Thyroid gland (tissue), 4 donors: ENCODE data around the gene UBE2D2. TPM values are rescaled to one million over a fixed set of nuclear protein-coding genes. Genes with fewer than 3 reads are reported as not detected.
"Not testable (repeated sequence)": the region's sequence is repeated elsewhere in the genome, so short reads cannot be mapped to it uniquely, and the experiment has no call there.

ENCODE experiments used
- DNase-seq, 2 donors: peaks; one replicate each; pipeline ENCODE4 v3.0.0-alpha.2; 2019
- H3K27ac ChIP-seq, 3 donors: fragments of 200-600 bp; sonication (generic); 1 replicate in 2 of 3; 2 replicates in 1 of 3; pipeline ENCODE4 v1.5.1; 2016 to 2019; ENCODE audit warnings: mild to moderate bottlenecking in 1 of 3, moderate library complexity in 1 of 3
- H3K27me3 ChIP-seq: fragments of 200-600 bp; sonication (generic); one replicate; pipeline ENCODE4 v1.5.1; 2019
- H3K36me3 ChIP-seq, 2 donors: fragments of 200-600 bp; sonication (generic); one replicate each; pipeline ENCODE4 v1.5.1; 2016 to 2019
- H3K4me1 ChIP-seq, 2 donors: fragments of 200-600 bp; sonication (generic); one replicate each; pipeline ENCODE4 v1.5.1; 2017 to 2019
- H3K4me3 ChIP-seq, 3 donors: fragments of 200-600 bp; sonication (generic); replicated peaks in 1 of 3; 1 replicate in 2 of 3; 2 replicates in 1 of 3; pipeline ENCODE4 v1.5.1; 2016; ENCODE audit warnings: mild to moderate bottlenecking in 1 of 3
- H3K9me3 ChIP-seq: fragments of 200-600 bp; sonication (generic); one replicate; pipeline ENCODE4 v1.5.1; 2017
- POLR2A ChIP-seq, 2 donors: fragments of 450-650 bp; IDR thresholded peaks; one replicate each; pipeline ENCODE4 v1.6.1; 2017; ENCODE audit warnings: antibody characterized with exemption in 2 of 2, mild to moderate bottlenecking in 2 of 2, moderate library complexity in 1 of 2
- WGBS, 2 donors: methylation state at CpG; one replicate each; pipeline ENCODE4 v1.1.5; 2017; 5-methylcytosine and 5-hydroxymethylcytosine counted together
- intact Hi-C: fragments of 100-400 bp; cut with DNase I; formaldehyde crosslinking; loops from one replicate; pipeline ENCODE4 v1.15.1; 2023
- total RNA-seq, 4 donors: library from RNA; depleted of rRNA; stranded (reverse); fragments of >200 nt; gene quantifications; one replicate each; pipeline ENCODE4 v1.2.3, GENCODE V29; 2016
- TF ChIP-seq, protein P1 (sequence below), 6 experiments: fragments of 200-600 bp in 3 of 6; fragments of 450-650 bp in 3 of 6; sonication (generic) in 3 of 6; IDR thresholded peaks; one replicate each; pipeline ENCODE4 v1.5.1; 2016 to 2019; ENCODE audit warnings: antibody characterized with exemption in 6 of 6, mild to moderate bottlenecking in 2 of 6, inconsistent platforms in 1 of 6, moderate library complexity in 1 of 6

UBE2D2 gene
- total RNA-seq, 4 donors from 2014 or later, result 72.4 to 125 (median 99.5) TPM

DNA sequence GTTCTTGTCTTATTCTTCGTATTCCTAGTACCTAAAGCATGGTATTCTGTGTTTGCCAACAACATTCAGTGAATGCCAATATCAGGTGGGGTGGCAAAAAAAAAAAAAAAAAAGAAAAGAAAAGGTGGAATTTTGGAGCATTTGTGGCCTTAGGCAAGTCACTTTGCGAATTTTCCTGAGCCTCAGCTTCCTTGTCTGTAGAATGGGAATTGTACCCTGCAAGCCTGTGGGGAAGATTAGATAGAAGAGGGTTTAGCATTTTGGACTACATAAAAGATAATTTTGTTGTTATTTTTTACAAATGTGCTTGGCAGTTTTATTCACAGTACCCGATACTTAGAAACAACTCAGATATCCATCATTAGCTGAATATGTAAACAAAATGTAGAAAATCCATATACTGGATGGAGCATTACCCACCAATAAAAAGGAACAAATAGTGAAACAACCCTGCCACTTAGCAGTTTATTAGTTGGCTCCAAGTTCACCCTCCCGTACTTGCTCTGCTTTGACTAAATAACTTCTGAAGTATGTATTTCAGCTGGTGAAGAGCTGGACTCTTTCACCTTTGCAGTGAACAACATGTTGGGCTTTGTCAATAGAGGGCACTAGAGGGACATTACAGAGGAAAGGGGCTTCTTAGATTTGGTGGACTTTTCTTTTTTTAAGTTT, 13.6 kb downstream of the UBE2D2 start:
- no peak overlapping the region for H3K27ac ChIP-seq
- DNase-seq, result no peak
- no peak overlapping the region for H3K4me3 ChIP-seq
- TF ChIP-seq, protein P1, sequence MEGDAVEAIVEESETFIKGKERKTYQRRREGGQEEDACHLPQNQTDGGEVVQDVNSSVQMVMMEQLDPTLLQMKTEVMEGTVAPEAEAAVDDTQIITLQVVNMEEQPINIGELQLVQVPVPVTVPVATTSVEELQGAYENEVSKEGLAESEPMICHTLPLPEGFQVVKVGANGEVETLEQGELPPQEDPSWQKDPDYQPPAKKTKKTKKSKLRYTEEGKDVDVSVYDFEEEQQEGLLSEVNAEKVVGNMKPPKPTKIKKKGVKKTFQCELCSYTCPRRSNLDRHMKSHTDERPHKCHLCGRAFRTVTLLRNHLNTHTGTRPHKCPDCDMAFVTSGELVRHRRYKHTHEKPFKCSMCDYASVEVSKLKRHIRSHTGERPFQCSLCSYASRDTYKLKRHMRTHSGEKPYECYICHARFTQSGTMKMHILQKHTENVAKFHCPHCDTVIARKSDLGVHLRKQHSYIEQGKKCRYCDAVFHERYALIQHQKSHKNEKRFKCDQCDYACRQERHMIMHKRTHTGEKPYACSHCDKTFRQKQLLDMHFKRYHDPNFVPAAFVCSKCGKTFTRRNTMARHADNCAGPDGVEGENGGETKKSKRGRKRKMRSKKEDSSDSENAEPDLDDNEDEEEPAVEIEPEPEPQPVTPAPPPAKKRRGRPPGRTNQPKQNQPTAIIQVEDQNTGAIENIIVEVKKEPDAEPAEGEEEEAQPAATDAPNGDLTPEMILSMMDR (IDR thresholded peaks at IDR 0.05), result peak in 5 of 6 experiments; percentile 17 to 74 (median 51)
- no peak for TF ChIP-seq POLR2A (IDR thresholded peaks at IDR 0.05)
- H3K4me1 ChIP-seq, result peaks cover 33 to 45% of the 10 kb centered on the region in 2 donors
- 70 to 73% methylated on average over 4 of the region's 4 CpGs for WGBS, 2 donors
- H3K9me3 ChIP-seq, result no peaks in the 10 kb centered on the region
- H3K27me3 ChIP-seq, result no peaks in the 10 kb centered on the region
- intact Hi-C loops, result no loop called here
- no peaks in the 10 kb centered on the region for H3K36me3 ChIP-seq

DNA sequence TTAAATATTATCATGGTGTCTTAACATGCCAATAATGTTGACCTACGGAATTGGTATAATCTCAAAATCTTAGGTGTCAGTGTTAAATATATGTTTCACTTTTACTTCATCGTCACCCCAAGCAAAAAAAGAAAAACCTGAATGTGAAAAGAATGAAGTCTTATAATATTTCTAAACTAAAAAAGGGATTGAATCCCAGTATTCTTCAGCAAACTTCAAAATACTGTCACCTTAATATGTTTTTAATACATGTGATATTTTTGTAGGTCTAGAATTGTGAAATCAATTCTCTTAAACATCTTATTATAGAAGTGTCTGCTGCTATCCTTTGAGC, 14.1 kb downstream of the UBE2D2 start:
- Histone ChIP-seq H3K4me3 (no peak overlapping the region), H3K27ac (no peak overlapping the region), H3K4me1 (peaks cover 33 to 44% of the 10 kb centered on the region in 2 donors), H3K9me3 (no peaks in the 10 kb centered on the region), H3K27me3 (no peaks in the 10 kb centered on the region), H3K36me3 (no peaks in the 10 kb centered on the region)
- no peak for DNase-seq
- 87 to 92% methylated on average over 2 of the region's 2 CpGs for WGBS, 2 donors
- TF ChIP-seq POLR2A (IDR thresholded peaks at IDR 0.05), result no peak
- TF ChIP-seq, protein P1 (IDR thresholded peaks at IDR 0.05), result no peak
- intact Hi-C loops, result no loop called here

DNA sequence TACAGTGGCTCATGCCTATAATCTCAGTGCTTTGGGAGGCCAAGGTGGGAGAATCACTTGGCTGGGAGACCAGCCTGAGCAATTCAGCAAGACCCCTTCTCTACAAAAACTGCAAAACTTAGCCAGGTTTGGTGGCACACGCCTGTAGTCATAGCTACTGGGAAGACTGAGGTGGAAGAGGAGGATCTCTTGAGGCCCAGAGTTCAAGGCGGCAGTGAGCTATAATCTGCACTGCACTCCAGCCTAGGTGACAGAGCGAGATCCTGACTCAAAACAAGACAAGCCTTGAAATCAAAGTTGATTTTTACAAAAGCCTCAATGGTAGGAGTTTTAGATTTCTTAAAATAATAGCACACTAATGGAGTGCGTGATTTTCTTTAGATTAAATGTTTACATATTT, 14.6 kb downstream of the UBE2D2 start:
- no peak for DNase-seq
- WGBS, 2 donors, result 84 to 94% methylated on average over 4 of the region's 4 CpGs

DNA sequence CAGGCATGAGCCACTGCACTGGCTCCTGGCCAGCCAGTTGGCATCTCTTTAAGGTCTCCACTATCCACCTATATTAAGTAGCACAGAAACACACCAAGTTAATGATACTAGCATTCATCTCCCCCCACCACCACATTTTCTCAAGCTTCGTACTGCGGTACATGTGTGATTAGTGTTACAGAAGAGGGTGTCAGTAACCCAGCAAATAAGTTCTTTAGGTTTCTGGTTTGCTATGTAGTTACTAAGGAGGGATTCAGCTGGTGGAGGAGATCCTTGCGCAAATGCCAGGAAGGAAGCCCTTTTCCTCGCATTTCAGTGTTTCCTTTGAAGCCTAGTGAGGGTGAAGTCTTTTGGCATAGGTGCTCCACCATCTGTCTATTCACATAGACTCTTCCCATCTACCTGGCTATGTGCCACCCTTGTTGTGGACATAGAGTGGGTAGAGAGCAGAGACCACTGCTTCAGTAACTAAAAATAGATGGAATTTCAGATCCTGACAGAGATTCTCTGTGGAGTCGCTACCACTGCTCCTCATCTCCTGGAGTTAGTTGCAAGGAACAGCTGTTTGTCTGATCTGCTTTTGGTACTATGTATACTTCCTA, 16.7 kb downstream of the UBE2D2 start:
- Histone ChIP-seq H3K9me3 (no peaks in the 10 kb centered on the region), H3K4me1 (peaks cover 23 to 24% of the 10 kb centered on the region in 2 donors), H3K27ac (no peak overlapping the region), H3K27me3 (no peaks in the 10 kb centered on the region), H3K36me3 (no peaks in the 10 kb centered on the region), H3K4me3 (no peak overlapping the region)
- no peak for TF ChIP-seq POLR2A (IDR thresholded peaks at IDR 0.05)
- TF ChIP-seq, protein P1 (IDR thresholded peaks at IDR 0.05), result no peak
- WGBS, 2 donors, result 82 to 84% methylated on average over 5 of the region's 5 CpGs
- intact Hi-C loops, result no loop called here
- DNase-seq, result no peak

More for the DNA sequence above, 14.6 kb downstream of the UBE2D2 start:
- H3K9me3 ChIP-seq, result no peaks in the 10 kb centered on the region
- intact Hi-C loops, result no loop called here
- no peak overlapping the region for H3K4me3 ChIP-seq
- TF ChIP-seq, protein P1 (IDR thresholded peaks at IDR 0.05), result no peak
- no peak for TF ChIP-seq POLR2A (IDR thresholded peaks at IDR 0.05)
- H3K36me3 ChIP-seq, result no peaks in the 10 kb centered on the region
- H3K27ac ChIP-seq, result no peak overlapping the region
- no peaks in the 10 kb centered on the region for H3K27me3 ChIP-seq
- H3K4me1 ChIP-seq, result peaks cover 33 to 42% of the 10 kb centered on the region in 2 donors

DNA sequence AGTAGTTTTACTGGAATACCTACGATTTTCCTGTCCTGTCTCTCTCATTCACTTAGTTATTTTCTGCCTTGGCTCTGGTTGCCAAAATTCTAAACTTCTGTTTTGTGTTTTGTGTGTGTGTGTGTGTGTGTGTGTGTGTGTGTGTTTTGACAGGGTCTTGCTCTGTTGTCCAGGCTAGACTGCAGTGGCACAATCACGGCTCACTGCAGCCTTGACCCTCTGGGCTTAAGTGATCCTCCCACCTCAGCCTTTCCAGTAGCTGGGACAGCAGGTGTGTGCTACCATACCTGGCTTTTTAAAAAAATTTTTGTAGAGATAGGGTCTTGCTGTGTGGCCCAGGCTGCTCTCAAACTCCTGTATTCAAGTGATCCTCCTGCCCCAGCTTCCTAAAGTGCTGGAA, 17.2 kb downstream of the UBE2D2 start:
- Histone ChIP-seq H3K27ac (no peak overlapping the region), H3K27me3 (no peaks in the 10 kb centered on the region), H3K4me3 (no peak overlapping the region), H3K36me3 (no peaks in the 10 kb centered on the region), H3K9me3 (no peaks in the 10 kb centered on the region), H3K4me1 (peaks cover 23 to 24% of the 10 kb centered on the region in 2 donors)
- 23 to 44% methylated on average over 2 of the region's 2 CpGs for WGBS, 2 donors
- TF ChIP-seq, protein P1 (IDR thresholded peaks at IDR 0.05), result no peak
- TF ChIP-seq POLR2A (IDR thresholded peaks at IDR 0.05), result no peak
- intact Hi-C loops, result no loop called here
- DNase-seq, result no peak

DNA sequence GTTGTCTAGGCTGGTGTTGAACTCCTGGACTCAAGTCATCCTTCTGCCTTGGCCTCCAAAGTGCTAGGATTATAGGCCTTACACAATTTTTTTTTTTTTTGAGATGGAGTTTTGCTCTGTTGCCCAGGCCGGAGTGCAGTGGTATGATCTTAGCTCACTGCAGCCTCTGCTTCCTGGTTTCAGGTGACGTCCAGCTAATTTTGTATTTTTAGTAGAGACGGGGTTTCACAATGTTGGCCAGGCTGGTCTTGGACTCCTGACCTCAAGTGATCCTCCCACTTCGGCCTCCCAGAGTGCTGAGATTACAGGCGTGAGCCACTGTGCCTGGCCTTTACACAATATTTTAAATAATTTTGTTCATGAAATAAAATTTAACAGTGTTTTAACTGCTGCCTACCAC, 21.0 kb downstream of the UBE2D2 start:
- H3K27ac ChIP-seq, H3K27me3 ChIP-seq, H3K4me3 ChIP-seq, intact Hi-C loops, H3K36me3 ChIP-seq, H3K9me3 ChIP-seq, DNase-seq: not testable (repeated sequence)
- peaks cover 12 to 20% of the 10 kb centered on the region in 2 donors for H3K4me1 ChIP-seq
- WGBS, 2 donors, result 88 to 95% methylated on average over 5 of the region's 5 CpGs
